DND-41 (cell line): Measurements from ENCODE around the gene PCDHGC4.

ENCODE experiments used
- ATAC-seq: fragments of 200-7000 bp; cut with Tn5 transposase; 3 replicates; pipeline ENCODE4 v1.9.1; 2021; ENCODE audit warnings: low read depth; ENCODE audit not compliant: insufficient read depth
- DNase-seq: peaks from one replicate; pipeline ENCODE4 v3.0.0-alpha.2; 2020
- H2AFZ ChIP-seq: 2 replicates; pipeline ENCODE4 v1.6.0; 2012; ENCODE audit warnings: low read depth, low read length
- H3K27ac ChIP-seq: 2 replicates; pipeline ENCODE4 v1.5.1; 2012; ENCODE audit warnings: low read length, inconsistent platforms
- H3K27me3 ChIP-seq: fragments of 200-600 bp; sonication (generic); 2 replicates; pipeline ENCODE4 v1.6.0; 2012; ENCODE audit warnings: low read length, mild to moderate bottlenecking, inconsistent platforms; ENCODE audit not compliant: insufficient read depth, poor library complexity
- H3K36me3 ChIP-seq: 2 replicates; pipeline ENCODE4 v1.5.1; 2012; ENCODE audit warnings: low read length, inconsistent platforms; ENCODE audit not compliant: insufficient read depth
- H3K4me1 ChIP-seq: 2 replicates; pipeline ENCODE4 v1.5.1; 2012; ENCODE audit warnings: mild to moderate bottlenecking, low read length; ENCODE audit not compliant: insufficient read depth
- H3K4me2 ChIP-seq: 2 replicates; pipeline ENCODE4 v1.6.0; 2012; ENCODE audit warnings: mild to moderate bottlenecking, moderate library complexity, low read length, inconsistent platforms; ENCODE audit not compliant: insufficient read depth
- H3K4me3 ChIP-seq, 2 experiments: fragments of 200-600 bp in 1 of 2; shearing (Covaris generic) in 1 of 2; 2 replicates each; pipeline ENCODE4 v1.5.1; 2012 to 2016; ENCODE audit warnings: inconsistent platforms in 2 of 2, low read length in 2 of 2, mild to moderate bottlenecking in 2 of 2, low read depth in 1 of 2, moderate library complexity in 1 of 2
- H3K79me2 ChIP-seq: 2 replicates; pipeline ENCODE4 v1.6.0; 2012; ENCODE audit warnings: low read length, inconsistent platforms; ENCODE audit not compliant: insufficient read depth
- H3K9ac ChIP-seq: 2 replicates; pipeline ENCODE4 v1.6.0; 2012; ENCODE audit warnings: low read depth, mild to moderate bottlenecking, inconsistent platforms, low read length, moderate library complexity
- H3K9me3 ChIP-seq: 2 replicates; pipeline ENCODE4 v1.5.1; 2012; ENCODE audit warnings: low read length, moderate library complexity, mild to moderate bottlenecking, inconsistent platforms; ENCODE audit not compliant: insufficient read depth, severe bottlenecking
- H4K20me1 ChIP-seq: 2 replicates; pipeline ENCODE4 v1.6.0; 2012; ENCODE audit warnings: low read length; ENCODE audit not compliant: insufficient read depth
- EZH2 ChIP-seq: IDR thresholded peaks from 3 replicates; pipeline ENCODE4 v1.6.1; 2012; ENCODE audit warnings: borderline replicate concordance, low read depth, mild to moderate bottlenecking, moderate library complexity, low read length, inconsistent platforms; ENCODE audit not compliant: severe bottlenecking
- TF ChIP-seq, protein P1 (sequence below): IDR thresholded peaks from 2 replicates; pipeline ENCODE4 v1.5.1; 2012; ENCODE audit warnings: borderline replicate concordance, low read length, moderate library complexity, mild to moderate bottlenecking; ENCODE audit not compliant: poor library complexity, severe bottlenecking; ENCODE audit errors: extremely low read depth

Gene PCDHGC4

DNA sequence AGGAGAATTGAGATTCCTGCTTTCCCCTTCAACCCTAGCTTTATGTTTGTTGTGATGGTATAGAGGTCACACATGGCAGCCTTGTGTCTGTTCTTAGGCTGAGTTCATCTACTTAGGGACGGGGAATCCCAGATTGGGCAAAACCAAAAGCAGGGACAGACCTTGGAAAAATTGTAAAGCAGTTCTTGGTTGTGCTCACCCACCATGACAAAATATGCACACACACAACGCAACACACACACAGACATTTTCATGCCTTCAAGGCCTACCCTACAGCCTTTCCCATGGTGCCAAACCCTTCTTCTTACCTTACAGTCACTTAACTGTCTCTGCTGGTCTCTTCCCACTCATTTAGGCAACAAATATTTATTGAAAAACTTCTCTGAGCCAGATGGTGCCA is 18.9 kb downstream of the PCDHGC4 start:
- DNase-seq = no peak
- Histone ChIP-seq H3K9me3 (no peaks in the 10 kb centered on the region), H3K4me3 (no peak overlapping the region), H3K4me1 (no peaks in the 10 kb centered on the region), H2AFZ (no peak overlapping the region), H3K79me2 (no peaks in the 10 kb centered on the region), H3K36me3 (no peaks in the 10 kb centered on the region), H4K20me1 (no peaks in the 10 kb centered on the region), H3K27me3 (no peaks in the 10 kb centered on the region), H3K9ac (no peak overlapping the region), H3K4me2 (no peak overlapping the region), H3K27ac (no peak overlapping the region)
- no peak for ATAC-seq
- TF ChIP-seq, protein P1, sequence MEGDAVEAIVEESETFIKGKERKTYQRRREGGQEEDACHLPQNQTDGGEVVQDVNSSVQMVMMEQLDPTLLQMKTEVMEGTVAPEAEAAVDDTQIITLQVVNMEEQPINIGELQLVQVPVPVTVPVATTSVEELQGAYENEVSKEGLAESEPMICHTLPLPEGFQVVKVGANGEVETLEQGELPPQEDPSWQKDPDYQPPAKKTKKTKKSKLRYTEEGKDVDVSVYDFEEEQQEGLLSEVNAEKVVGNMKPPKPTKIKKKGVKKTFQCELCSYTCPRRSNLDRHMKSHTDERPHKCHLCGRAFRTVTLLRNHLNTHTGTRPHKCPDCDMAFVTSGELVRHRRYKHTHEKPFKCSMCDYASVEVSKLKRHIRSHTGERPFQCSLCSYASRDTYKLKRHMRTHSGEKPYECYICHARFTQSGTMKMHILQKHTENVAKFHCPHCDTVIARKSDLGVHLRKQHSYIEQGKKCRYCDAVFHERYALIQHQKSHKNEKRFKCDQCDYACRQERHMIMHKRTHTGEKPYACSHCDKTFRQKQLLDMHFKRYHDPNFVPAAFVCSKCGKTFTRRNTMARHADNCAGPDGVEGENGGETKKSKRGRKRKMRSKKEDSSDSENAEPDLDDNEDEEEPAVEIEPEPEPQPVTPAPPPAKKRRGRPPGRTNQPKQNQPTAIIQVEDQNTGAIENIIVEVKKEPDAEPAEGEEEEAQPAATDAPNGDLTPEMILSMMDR = no peak
- no peak for TF ChIP-seq EZH2

DNA sequence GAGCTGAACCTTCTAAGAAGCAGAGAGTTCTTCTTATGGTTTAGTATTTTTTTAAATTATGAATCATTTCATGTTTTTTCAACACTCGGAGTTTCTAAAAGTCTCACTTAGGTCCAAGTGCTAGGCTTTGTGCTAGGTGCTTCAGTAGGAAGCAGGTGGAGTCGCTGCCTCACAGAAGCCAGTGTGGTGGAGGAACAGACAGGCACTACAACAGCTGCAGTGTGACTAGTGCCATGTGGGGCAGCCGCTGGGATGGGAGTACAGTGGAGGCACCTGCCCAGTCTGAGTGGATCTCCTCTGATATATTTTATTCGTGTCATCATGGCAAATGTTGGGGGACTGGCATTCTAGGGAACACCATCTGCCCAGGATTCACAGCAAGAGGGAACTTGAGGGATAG is 19.4 kb downstream of the PCDHGC4 start:
- no peaks in the 10 kb centered on the region for H4K20me1 ChIP-seq
- DNase-seq (no peak), ATAC-seq (no peak)
- no peak overlapping the region for H3K9ac ChIP-seq
- no peak overlapping the region for H3K27ac ChIP-seq
- no peak for TF ChIP-seq EZH2
- TF ChIP-seq, protein P1 = no peak
- no peaks in the 10 kb centered on the region for H3K27me3 ChIP-seq
- no peaks in the 10 kb centered on the region for H3K79me2 ChIP-seq
- no peaks in the 10 kb centered on the region for H3K4me1 ChIP-seq
- H3K9me3 ChIP-seq = no peaks in the 10 kb centered on the region
- no peak overlapping the region for H3K4me3 ChIP-seq
- no peak overlapping the region for H2AFZ ChIP-seq
- H3K36me3 ChIP-seq = no peaks in the 10 kb centered on the region
- no peak overlapping the region for H3K4me2 ChIP-seq

DNA sequence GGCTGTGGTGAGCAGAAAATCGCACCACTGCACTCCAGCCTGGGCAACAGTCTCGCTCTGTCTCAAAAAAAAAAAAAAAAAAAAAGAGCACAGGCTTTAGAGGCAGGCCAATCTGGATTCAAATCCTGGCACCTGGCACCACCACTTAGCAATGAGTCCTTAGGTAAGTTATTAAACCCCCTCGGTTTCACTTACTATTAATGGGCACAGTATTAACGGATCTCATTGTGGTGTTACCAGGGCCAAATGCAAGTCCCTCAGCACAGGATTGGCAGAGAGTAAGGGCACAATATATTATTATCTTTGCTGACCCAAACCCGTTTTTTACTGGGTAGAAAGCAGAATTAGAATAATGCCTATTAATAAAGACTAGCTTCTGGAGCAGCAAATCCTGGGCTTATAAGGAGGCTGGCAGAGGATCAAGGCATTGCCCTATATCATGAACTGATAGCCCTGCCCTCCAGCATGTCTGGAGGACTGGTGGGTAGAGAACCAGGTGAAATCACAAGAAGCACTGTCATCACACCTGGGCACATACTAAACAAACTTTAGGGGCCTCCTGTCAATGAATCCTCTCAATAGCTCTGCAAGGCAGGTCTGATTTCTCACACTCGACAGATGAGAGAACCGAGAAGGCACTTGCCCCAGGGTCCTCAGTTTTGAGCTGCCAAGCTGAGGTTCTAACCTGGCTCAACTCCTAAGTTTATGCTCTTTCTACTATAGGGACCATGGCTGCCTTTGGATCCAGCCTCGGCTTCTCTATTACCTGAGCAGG is 21.7 kb downstream of the PCDHGC4 start:
- no peak overlapping the region for H3K4me2 ChIP-seq
- ATAC-seq (no peak), DNase-seq (no peak)
- H3K27me3 ChIP-seq = no peaks in the 10 kb centered on the region
- no peaks in the 10 kb centered on the region for H3K9me3 ChIP-seq
- no peaks in the 10 kb centered on the region for H3K4me1 ChIP-seq
- TF ChIP-seq EZH2 = no peak
- TF ChIP-seq, protein P1 = no peak
- no peaks in the 10 kb centered on the region for H4K20me1 ChIP-seq
- H3K36me3 ChIP-seq = no peaks in the 10 kb centered on the region
- no peak overlapping the region for H3K9ac ChIP-seq
- H2AFZ ChIP-seq = no peak overlapping the region
- H3K4me3 ChIP-seq = no peak overlapping the region
- no peak overlapping the region for H3K27ac ChIP-seq
- no peaks in the 10 kb centered on the region for H3K79me2 ChIP-seq
